HFFc6 (cell line): Measurements from ENCODE around the gene RCN1. TPM values are rescaled to one million over a fixed set of nuclear protein-coding genes. Genes with fewer than 3 reads are reported as not detected.
"Not testable (repeated sequence)": the region's sequence is repeated elsewhere in the genome, so short reads cannot be mapped to it uniquely, and the experiment has no call there.

Source experiments
- DNase-seq: peaks from one replicate; pipeline ENCODE4 v3.0.0-alpha.2; 2018
- H3K27ac Mint-ChIP-seq: 2 replicates; pipeline ENCODE4 v1.8.0; 2020; ENCODE audit warnings: mild to moderate bottlenecking, mixed read lengths
- H3K27me3 Mint-ChIP-seq: 2 replicates; pipeline ENCODE4 v1.8.0; 2021; ENCODE audit warnings: mild to moderate bottlenecking, moderate library complexity, mixed read lengths; ENCODE audit not compliant: insufficient read depth
- H3K36me3 Mint-ChIP-seq: 2 replicates; pipeline ENCODE4 v1.8.0; 2021; ENCODE audit warnings: low read depth, mixed read lengths
- H3K4me1 Mint-ChIP-seq: 2 replicates; pipeline ENCODE4 v1.8.0; 2020; ENCODE audit warnings: low read depth, mixed read lengths
- H3K4me3 Mint-ChIP-seq: 2 replicates; pipeline ENCODE4 v1.8.0; 2020; ENCODE audit warnings: mild to moderate bottlenecking, moderate library complexity, mixed read lengths
- H3K9me3 Mint-ChIP-seq: 2 replicates; pipeline ENCODE4 v1.8.0; 2020; ENCODE audit warnings: mild to moderate bottlenecking, mixed read lengths
- CTCF ChIP-seq: fragments of 200-600 bp; sonication (generic); IDR thresholded peaks from 2 replicates; pipeline ENCODE4 v1.5.0; 2021; ENCODE audit warnings: antibody characterized with exemption, mild to moderate bottlenecking
- total RNA-seq, 6 experiments: library from RNA; stranded (reverse); fragmentation: NEBNext Ultra II Directional; extraction: Animal tissue kit (Norgen Biotek cat#: 25700); gene quantifications; 2 replicates in 1 of 6; 3 replicates in 5 of 6; pipeline ENCODE4 v1.2.3, GENCODE V29; 2021

The RCN1 gene
- total RNA-seq, 6 experiments from 2014 or later: 212 to 294 (median 264) TPM

- Mint-ChIP-seq H3K36me3 (peaks cover 67% of the 10 kb centered on the region), H3K27me3 (peaks cover 3% of the 10 kb centered on the region), H3K4me1 (peaks cover 12% of the 10 kb centered on the region; the same call in 1 of the 2 replicates), H3K27ac (no peak overlapping the region), H3K4me3 (no peak overlapping the region), H3K9me3 (no peaks in the 10 kb centered on the region)
- no peak for TF ChIP-seq CTCF
- no peak for DNase-seq
Measured at GRCh38 chr11:32100495-32100894, 9.6 kb downstream of the RCN1 start.

- Mint-ChIP-seq H3K27me3 (peaks cover 3% of the 10 kb centered on the region), H3K9me3 (no peaks in the 10 kb centered on the region), H3K27ac (no peak overlapping the region), H3K4me1 (peaks cover 10% of the 10 kb centered on the region; the same call in 1 of the 2 replicates), H3K4me3 (no peak overlapping the region), H3K36me3 (peaks cover 70% of the 10 kb centered on the region)
- no peak for TF ChIP-seq CTCF
- DNase-seq: no peak
Measured at GRCh38 chr11:32101791-32102190, 10.9 kb downstream of the RCN1 start.

- DNase-seq, H3K4me3 Mint-ChIP-seq, H3K27ac Mint-ChIP-seq, H3K4me1 Mint-ChIP-seq, H3K9me3 Mint-ChIP-seq, H3K27me3 Mint-ChIP-seq: not testable (repeated sequence)
- H3K36me3 Mint-ChIP-seq: peaks cover 56% of the 10 kb centered on the region
Measured at GRCh38 chr11:32103121-32103719, 12.3 kb downstream of the RCN1 start.

- peaks cover 50% of the 10 kb centered on the region for H3K36me3 Mint-ChIP-seq
Measured at GRCh38 chr11:32103941-32104340, 13.1 kb downstream of the RCN1 start.

GRCh38 chr11:32105871-32106560, 15.1 kb downstream of the RCN1 start:
- H3K27ac Mint-ChIP-seq: no peak overlapping the region
- peaks cover 2% of the 10 kb centered on the region; the same call in 1 of the 2 replicates for H3K27me3 Mint-ChIP-seq
- no peaks in the 10 kb centered on the region for H3K9me3 Mint-ChIP-seq
- H3K4me1 Mint-ChIP-seq: peaks cover 8% of the 10 kb centered on the region; the same call in 1 of the 2 replicates
- H3K36me3 Mint-ChIP-seq: peaks cover 32% of the 10 kb centered on the region
- no peak for DNase-seq
- no peak for TF ChIP-seq CTCF
- H3K4me3 Mint-ChIP-seq: no peak overlapping the region

More at GRCh38 chr11:32103941-32104340, 13.1 kb downstream of the RCN1 start:
- no peak overlapping the region for H3K27ac Mint-ChIP-seq
- TF ChIP-seq CTCF: no peak
- peaks cover 3% of the 10 kb centered on the region for H3K27me3 Mint-ChIP-seq
- no peak overlapping the region for H3K4me3 Mint-ChIP-seq
- no peaks in the 10 kb centered on the region for H3K9me3 Mint-ChIP-seq
- H3K4me1 Mint-ChIP-seq: peaks cover 2% of the 10 kb centered on the region; the same call in 1 of the 2 replicates
- no peak for DNase-seq

- H3K9me3 Mint-ChIP-seq: no peaks in the 10 kb centered on the region
- H3K4me1 Mint-ChIP-seq: peaks cover 8% of the 10 kb centered on the region; the same call in 1 of the 2 replicates
- DNase-seq: no peak
- no peak overlapping the region for H3K27ac Mint-ChIP-seq
- H3K36me3 Mint-ChIP-seq: peaks cover 19% of the 10 kb centered on the region
- no peak overlapping the region for H3K4me3 Mint-ChIP-seq
- peaks cover 5% of the 10 kb centered on the region for H3K27me3 Mint-ChIP-seq
- TF ChIP-seq CTCF: no peak
Measured at GRCh38 chr11:32107647-32108046, 16.8 kb downstream of the RCN1 start.
